GM19372 (cell line): ENCODE measurements around the gene FRMPD3.

Experiments used
- ATAC-seq: cut with Tn5 transposase; IDR thresholded peaks from one replicate; pipeline ENCODE4 v1.9.1; 2021; ENCODE audit warnings: mild to moderate bottlenecking, low read depth, moderate library complexity; ENCODE audit not compliant: unreplicated experiment

FRMPD3 gene

GRCh38 chrX:107477406-107477805, 28.0 kb downstream of the FRMPD3 start:
- ATAC-seq: no peak

- no peak for ATAC-seq
Measured at GRCh38 chrX:107480272-107480671, 30.8 kb downstream of the FRMPD3 start.

GRCh38 chrX:107482046-107482445, 32.6 kb downstream of the FRMPD3 start:
- no peak for ATAC-seq

GRCh38 chrX:107484002-107484726, 34.7 kb downstream of the FRMPD3 start:
- no peak for ATAC-seq

GRCh38 chrX:107485013-107485412, 35.6 kb downstream of the FRMPD3 start:
- ATAC-seq: no peak

GRCh38 chrX:107493141-107493540, 43.7 kb downstream of the FRMPD3 start:
- ATAC-seq: no peak

- ATAC-seq: no peak
Measured at GRCh38 chrX:107496786-107497185, 47.3 kb downstream of the FRMPD3 start.
